C1 segment of cervical spinal cord (tissue), 14 donors: ENCODE measurements around the gene PPP2R1B.
"Not testable (repeated sequence)": the region's sequence is repeated elsewhere in the genome, so short reads cannot be mapped to it uniquely, and the experiment has no call there.

ENCODE experiments used
- DNase-seq, 14 donors: peaks; one replicate each; lab custom pipeline; 2025; lab: John Stamatoyannopoulos, UW

PPP2R1B gene

GRCh38 chr11:111784311-111784710 lies 18.1 kb upstream of the PPP2R1B start:
- not testable (repeated sequence) for DNase-seq

GRCh38 chr11:111782109-111782741 lies 16.0 kb upstream of the PPP2R1B start:
- no peak for DNase-seq

GRCh38 chr11:111779118-111779517 lies 12.9 kb upstream of the PPP2R1B start:
- no peak for DNase-seq

- DNase-seq, result no peak
Measured at GRCh38 chr11:111778047-111778558, 11.9 kb upstream of the PPP2R1B start.

GRCh38 chr11:111777094-111778046 lies 11.2 kb upstream of the PPP2R1B start:
- peak in 1 of 14 donors; percentile 49 for DNase-seq

- no peak for DNase-seq
Measured at GRCh38 chr11:111776398-111777093, 10.4 kb upstream of the PPP2R1B start.

GRCh38 chr11:111774955-111775710 lies 8.9 kb upstream of the PPP2R1B start:
- no peak for DNase-seq

GRCh38 chr11:111772535-111772934 lies 6.3 kb upstream of the PPP2R1B start:
- no peak for DNase-seq

GRCh38 chr11:111771205-111771604 lies 5.0 kb upstream of the PPP2R1B start:
- DNase-seq, result not testable (repeated sequence)

- no peak for DNase-seq
Measured at GRCh38 chr11:111770581-111771134, 4.5 kb upstream of the PPP2R1B start.

- no peak for DNase-seq
Measured at GRCh38 chr11:111766834-111767142, 599 bp upstream of the PPP2R1B start.

- peak in 1 of 14 donors; percentile 59 for DNase-seq
Measured at GRCh38 chr11:111765320-111765983, 737 bp downstream of the PPP2R1B start.

GRCh38 chr11:111764621-111765020 lies 1.6 kb downstream of the PPP2R1B start:
- no peak for DNase-seq

- DNase-seq, result peak in 1 of 14 donors; percentile 43
Measured at GRCh38 chr11:111762981-111763643, 3.1 kb downstream of the PPP2R1B start.

GRCh38 chr11:111762526-111762925 lies 3.7 kb downstream of the PPP2R1B start:
- no peak for DNase-seq

GRCh38 chr11:111761036-111761435 lies 5.2 kb downstream of the PPP2R1B start:
- DNase-seq, result peak in 3 of 14 donors; percentile 8 to 93 (median 10)

GRCh38 chr11:111759778-111760407 lies 6.3 kb downstream of the PPP2R1B start:
- no peak for DNase-seq

GRCh38 chr11:111759376-111759775 lies 6.8 kb downstream of the PPP2R1B start:
- DNase-seq, result no peak

GRCh38 chr11:111756097-111756496 lies 10.1 kb downstream of the PPP2R1B start:
- DNase-seq, result no peak
